NCI-H2227 (cell line): ENCODE results near the gene FCGR1A.
"Not testable (repeated sequence)": the region's sequence is repeated elsewhere in the genome, so short reads cannot be mapped to it uniquely, and the experiment has no call there.

Experiments
- DNase-seq: peaks from one replicate; lab custom pipeline; 2025; ENCODE audit not compliant: unreplicated experiment; lab: John Stamatoyannopoulos, UW

The FCGR1A gene

DNA sequence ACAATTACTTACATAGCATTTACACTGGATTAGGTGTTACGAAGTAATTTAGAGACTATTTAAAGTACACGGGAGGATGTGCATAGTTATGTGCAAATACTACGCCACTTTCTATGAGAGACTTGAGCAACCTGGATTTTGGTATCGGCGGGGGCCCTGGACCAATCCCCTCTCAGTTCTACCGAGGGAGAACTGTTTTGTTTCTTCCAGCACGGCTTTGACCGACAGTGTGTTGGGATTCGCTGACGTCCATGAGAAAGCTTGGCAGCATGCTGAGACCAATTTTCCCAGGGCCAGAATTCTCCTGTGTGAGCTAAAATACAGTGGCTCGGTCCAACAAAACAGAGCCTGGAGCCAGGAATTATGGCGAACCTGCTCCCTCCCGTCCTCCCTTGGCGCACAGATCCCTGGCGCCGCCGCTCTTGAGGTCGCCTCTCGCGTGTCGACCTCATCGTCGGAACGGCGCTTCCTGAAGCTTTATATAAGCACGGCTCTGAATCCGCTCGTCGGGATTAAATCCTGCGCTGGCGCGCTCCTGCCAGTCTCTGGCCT, 49.3 kb downstream of the FCGR1A start:
- DNase-seq, result not testable (repeated sequence)

DNA sequence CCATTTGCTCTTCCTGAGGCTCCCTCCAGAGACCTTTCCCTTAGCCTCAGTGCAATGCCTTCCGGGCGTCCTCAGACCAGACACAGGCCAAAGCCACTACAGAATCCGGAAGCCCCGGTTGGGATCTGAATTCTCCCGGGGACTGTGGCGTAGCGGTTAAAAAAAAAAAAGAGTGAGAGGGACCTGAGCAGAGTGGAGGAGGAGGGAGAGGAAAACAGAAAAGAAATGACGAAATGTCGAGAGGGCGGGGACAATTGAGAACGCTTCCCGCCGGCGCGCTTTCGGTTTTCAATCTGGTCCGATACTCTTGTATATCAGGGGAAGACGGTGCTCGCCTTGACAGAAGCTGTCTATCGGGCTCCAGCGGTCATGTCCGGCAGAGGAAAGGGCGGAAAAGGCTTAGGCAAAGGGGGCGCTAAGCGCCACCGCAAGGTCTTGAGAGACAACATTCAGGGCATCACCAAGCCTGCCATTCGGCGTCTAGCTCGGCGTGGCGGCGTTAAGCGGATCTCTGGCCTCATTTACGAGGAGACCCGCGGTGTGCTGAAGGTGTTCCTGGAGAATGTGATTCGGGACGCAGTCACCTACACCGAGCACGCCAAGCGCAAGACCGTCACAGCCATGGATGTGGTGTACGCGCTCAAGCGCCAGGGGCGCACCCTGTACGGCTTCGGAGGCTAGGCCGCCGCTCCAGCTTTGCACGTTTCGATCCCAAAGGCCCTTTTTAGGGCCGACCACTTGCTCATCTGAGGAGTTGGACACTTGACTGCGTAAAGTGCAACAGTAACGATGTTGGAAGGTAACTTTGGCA, 50.0 kb downstream of the FCGR1A start:
- DNase-seq, result not testable (repeated sequence)

DNA sequence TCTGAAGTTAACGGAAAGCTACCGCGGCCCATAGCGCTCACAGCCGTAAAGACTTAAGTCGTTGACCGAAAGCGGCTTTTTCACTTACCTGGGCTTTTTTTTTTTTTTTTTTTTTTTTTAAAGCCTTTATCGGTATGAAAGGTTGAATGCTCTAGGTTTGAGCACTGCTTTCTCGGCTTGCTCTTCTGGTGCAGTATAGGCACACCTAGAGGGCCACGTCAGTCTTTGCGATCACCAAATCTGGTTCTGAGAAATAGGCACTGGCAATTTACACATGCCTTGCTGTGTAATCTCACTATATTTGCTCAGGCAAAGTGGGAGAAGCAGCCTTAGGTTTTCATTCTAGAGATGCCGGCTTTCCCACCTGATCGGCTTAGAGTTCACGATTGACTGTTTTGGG, 50.6 kb downstream of the FCGR1A start:
- DNase-seq, result not testable (repeated sequence)

DNA sequence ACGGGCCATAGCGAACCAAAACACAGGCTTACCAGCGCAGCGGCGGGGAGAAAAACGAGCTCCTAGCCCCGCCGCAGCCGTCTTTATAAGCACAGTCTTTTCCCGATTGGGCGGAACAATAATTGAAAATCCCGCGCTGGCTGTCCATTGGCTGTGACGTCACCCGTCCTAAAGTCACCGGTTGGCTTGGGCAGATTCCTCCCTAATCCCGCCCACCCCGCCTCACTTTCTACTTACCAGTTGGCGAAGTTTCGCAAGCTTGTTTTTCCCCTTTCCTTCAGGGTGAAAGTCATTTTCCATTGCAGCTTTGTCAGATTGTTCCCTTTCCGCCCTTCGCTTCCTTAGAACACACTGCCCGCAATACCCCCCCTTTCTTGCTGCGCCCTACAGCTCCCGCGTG, 58.7 kb downstream of the FCGR1A start:
- DNase-seq, result not testable (repeated sequence)
